ENCODE data around the gene KCNJ6.

The KCNJ6 gene

GRCh38 chr21:37815893-37816292 lies 100.4 kb downstream of the KCNJ6 start:
- no peak for DNase-seq (ENCODE audit: low read depth)

GRCh38 chr21:37811711-37812110 lies 104.5 kb downstream of the KCNJ6 start:
- DNase-seq (ENCODE audit: low read depth), result no peak

GRCh38 chr21:37808261-37808660 lies 108.0 kb downstream of the KCNJ6 start:
- DNase-seq (ENCODE audit: low read depth), result no peak

DNA sequence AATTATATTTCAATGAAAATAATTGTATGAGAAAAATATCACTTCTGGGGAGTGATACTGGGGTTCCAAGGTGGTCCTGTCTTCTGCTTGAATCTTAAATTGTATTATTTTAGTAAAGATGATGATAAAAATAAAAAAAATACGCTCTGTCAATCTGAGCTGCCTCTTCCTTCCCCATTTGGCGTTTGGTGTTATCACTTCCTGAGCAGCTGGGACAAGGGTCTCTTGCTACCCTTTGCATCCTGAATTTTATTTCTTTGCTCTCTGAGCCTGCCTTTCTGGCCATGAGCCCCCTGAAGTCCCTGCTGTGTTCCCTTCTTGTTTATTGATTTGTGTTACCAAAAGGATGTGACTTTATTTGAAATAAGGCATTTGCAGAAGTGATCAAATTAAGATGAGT lies 111.0 kb downstream of the KCNJ6 start:
- DNase-seq (ENCODE audit: low read depth), result no peak

DNA sequence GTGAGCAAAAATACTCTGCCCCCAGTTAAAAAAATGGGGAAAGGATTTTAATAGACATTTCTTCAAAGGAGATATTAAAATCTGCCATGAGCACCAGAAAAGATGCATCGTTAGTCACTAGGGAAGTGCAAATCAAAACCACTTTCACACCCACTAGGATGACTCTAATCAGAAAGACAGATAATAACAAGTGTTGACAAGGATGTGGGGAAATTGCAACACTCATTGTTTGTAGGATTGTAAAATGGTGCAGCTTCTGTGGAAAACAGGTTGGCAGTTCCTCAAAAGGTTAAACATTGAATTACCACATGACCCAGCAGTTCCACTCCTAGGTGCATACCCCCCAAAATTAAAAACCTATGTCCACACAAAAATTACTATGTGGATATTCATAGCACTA lies 112.3 kb downstream of the KCNJ6 start:
- no peak for DNase-seq (ENCODE audit: low read depth)

DNA sequence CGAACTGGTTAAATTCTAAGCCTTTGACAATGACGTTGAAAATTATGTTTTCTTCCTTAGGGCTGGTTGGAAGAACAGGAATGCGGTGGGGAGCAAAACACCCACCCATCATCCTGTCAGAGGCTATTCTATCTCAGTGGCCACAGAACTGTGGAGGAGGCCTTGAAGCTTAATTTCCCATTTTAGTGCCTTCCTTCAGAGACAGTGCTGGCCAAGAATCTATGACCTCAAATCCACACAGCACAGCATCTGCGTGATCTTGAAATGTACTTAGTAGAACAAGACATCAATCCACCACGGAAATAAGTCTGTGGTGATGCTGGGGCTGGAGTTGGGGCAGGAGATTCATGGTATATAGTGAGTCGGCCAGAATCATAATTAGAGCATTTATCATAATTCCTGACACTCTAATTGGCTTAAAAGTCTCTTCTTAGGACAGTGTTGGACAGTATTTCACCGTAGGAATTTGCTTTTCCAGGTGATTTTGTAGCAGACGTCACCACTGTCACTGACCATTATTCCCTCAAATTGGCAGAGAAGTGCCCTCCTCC lies 113.1 kb downstream of the KCNJ6 start:
- no peak for DNase-seq (ENCODE audit: low read depth)

- DNase-seq (ENCODE audit: low read depth), result no peak
Observed at GRCh38 chr21:37800456-37801061, 115.7 kb downstream of the KCNJ6 start.

DNA sequence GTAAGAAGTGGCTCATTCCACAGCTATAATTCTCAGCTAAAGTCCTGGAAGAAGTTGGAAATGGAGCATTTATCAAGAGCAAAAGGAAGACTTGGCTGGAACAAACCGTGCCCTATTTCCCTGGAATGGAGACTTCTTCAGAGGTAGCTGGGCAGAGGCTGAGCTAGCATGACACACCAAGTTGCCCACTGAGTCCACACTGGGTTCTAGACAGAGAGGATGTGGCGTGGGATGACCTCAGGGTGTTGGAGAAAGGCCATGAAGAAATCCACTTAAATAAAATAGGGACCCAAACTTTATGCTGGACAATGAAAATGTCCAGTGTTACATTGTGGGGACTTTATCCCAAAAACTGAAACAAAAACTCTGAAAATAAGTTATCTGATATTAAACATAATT lies 116.2 kb downstream of the KCNJ6 start:
- no peak for DNase-seq (ENCODE audit: low read depth)

GRCh38 chr21:37799211-37800056 lies 116.8 kb downstream of the KCNJ6 start:
- no peak for DNase-seq (ENCODE audit: low read depth)

- no peak for DNase-seq (ENCODE audit: low read depth)
Observed at GRCh38 chr21:37797403-37797802, 118.9 kb downstream of the KCNJ6 start.

GRCh38 chr21:37796011-37796410 lies 120.2 kb downstream of the KCNJ6 start:
- no peak for DNase-seq (ENCODE audit: low read depth)

GRCh38 chr21:37793660-37794059 lies 122.6 kb downstream of the KCNJ6 start:
- DNase-seq (ENCODE audit: low read depth), result no peak

DNA sequence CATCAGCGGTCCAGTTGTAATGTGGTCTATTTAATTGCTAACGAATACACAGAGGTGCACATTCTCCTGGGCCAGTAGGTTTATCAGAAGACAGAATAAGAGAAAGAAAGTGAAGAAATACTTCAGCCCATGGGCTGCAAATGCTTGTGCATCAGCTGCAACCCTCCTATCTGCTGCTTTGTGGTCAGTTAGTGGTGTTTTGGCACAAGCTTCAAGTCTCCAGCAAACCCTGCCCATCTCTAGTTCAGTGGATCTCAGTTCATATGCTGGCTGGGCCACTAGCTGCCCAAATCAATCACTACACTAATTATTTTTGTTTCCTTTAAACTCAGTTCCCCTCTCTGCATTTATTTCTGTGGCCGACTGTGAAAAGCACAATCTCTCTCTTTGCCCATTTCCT lies 124.2 kb downstream of the KCNJ6 start:
- DNase-seq (ENCODE audit: low read depth), result no peak

DNA sequence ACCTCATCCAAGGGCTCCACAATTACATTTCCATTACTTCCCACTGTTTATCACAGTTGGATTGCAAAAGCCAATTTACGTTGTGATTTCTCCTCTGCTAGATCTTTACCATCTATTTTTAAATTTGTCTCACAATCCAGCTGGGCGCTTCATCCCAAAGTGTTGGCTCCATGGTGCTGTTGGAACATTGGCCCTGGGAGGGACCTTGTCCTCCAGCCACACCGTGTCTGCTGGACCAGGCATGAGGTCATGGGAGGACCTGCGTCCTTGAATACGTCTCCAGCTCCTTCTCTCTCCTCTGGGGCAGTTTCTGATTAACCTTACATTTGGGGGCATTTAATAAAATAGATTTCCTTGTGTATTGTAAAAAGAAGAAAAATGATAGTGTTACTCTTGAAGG lies 125.4 kb downstream of the KCNJ6 start:
- no peak for DNase-seq (ENCODE audit: low read depth)

GRCh38 chr21:37788503-37788902 lies 127.8 kb downstream of the KCNJ6 start:
- no peak for DNase-seq (ENCODE audit: low read depth)

DNA sequence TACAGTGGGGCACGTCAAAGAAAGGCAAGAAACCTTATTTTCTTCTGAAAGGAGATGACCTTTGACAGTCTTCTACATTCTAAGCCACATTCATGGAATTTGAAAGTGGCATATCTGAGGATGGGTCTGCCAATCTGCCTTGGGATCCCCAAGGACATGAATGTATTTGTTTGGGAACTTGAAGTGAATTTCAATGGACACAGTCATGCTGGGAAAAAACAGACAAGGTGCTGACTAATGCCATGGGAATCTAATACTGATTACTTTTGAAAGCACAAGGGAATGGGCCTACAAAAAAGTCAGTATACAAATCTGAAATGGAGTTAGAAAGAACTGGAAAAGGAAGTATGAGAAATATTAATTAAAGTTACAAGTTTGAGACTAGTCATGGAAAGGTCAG lies 128.8 kb downstream of the KCNJ6 start:
- DNase-seq (ENCODE audit: low read depth), result no peak

DNA sequence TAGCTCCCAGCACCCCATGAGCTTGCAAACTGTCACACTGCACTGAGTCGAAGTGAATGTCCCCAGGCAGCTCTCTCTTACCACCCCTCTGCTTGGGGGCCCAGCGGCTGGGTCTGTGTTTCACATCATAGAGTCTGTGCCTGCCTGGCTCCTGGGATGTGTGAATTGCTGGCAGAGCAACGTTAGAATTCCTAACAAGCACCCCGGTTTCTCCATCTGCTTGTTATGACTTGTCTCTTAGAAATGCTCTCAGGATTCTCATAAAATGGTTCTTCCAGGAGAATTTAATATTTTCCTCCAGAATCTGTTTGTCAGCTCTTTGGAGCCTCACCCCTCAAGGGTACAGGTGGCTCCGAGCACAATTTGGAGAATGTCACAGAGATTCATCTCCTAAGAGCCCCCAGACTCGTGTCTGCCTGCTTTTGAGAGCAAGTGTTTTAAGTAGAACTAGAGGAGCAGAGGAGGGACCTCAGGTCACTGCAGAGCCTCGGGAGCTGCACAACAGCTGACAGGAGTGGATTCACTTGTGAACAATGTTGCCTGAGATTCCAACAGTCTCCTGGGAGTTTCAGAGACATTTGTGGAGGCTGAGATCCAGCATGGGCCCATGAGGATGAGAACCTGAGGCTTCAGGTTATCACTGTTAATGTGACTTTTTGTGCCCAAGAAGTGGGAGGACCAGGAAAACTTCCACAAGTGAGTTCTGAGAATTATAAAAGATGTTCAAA lies 131.5 kb downstream of the KCNJ6 start:
- DNase-seq (ENCODE audit: low read depth), result no peak

- DNase-seq (ENCODE audit: low read depth), result no peak
Observed at GRCh38 chr21:37783016-37783415, 133.2 kb downstream of the KCNJ6 start.

DNA sequence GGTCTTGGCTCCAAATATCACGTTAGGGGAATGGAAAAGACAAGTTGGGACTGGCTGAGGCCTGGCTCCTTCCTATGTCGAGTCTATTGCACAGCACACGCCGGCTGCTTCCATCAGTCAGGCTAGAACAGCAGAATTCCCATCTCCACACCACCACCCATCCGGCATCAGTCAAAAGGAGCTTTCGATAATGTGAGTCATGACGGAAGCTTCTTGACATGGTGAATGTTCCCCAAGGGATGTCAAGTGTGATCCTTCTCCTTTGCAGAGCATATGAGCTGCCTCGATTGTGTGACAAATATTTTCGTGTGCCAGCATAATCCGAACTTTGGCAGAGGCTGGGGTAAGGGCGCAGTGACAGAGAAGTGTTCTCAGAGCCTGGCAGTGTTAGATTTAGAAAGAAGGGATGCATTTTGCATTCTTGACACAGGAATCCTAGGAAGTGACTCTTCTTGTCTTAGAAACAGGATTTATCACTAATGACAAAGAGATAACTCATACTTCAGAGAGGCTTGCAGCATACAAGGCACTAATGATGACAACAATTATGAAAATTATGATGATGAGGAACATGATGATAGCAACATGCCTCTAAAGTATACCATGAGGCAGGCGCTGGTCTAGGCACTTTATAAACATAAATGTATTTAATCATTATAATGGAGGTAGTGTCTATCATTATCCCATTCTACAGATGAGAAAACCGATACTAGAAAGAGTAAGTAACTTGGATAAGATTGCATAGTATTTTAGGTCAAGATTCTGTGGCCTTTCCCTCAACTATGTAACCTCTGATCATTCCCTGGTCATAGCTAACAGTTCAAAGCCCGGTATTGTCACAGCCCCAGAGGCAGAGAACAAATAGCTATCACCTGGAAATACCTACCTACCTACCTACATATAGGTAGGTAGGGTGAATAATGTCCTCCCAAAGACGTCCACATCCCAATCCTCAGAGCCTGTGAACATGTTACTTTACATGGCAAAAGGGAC lies 135.0 kb downstream of the KCNJ6 start:
- no peak for DNase-seq (ENCODE audit: low read depth)

GRCh38 chr21:37771181-37771580 lies 145.1 kb downstream of the KCNJ6 start:
- DNase-seq (ENCODE audit: low read depth), result no peak

DNA sequence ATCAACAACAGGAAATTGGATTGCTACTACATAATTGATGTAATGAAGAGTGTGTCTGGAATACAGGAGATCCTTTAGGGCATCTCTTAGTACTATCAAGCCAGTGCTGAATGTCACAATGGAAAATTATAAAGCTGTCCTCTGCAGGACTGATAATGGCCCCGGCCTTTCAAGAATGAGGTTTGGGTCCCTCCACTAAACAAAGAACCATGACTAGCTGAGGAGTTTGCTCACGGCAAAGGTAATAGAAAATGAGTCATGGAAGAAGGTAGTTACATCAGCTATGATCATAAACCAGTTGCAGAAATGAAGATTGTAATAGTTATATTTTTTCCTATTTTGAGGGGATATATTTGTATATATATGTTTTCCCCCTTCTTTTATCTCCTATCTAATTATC lies 145.8 kb downstream of the KCNJ6 start:
- no peak for DNase-seq (ENCODE audit: low read depth)

GRCh38 chr21:37769656-37770055 lies 146.6 kb downstream of the KCNJ6 start:
- no peak for DNase-seq (ENCODE audit: low read depth)

All from stimulated activated CD8-positive, alpha-beta memory T cell treated with anti-CD3 and anti-CD28 coated beads, Interleukin-4, amount 100 ng/mL, for 24 hours (primary cell).